Testis (tissue), 3 donors: ENCODE data around the gene SLC9A8. TPM values are rescaled to one million over a fixed set of nuclear protein-coding genes. Genes with fewer than 3 reads are reported as not detected.

Experiments
- DNase-seq: peaks from one replicate; pipeline ENCODE4 v3.0.0-alpha.2; 2019
- H3K27ac ChIP-seq, 2 donors: fragments of 200-600 bp; sonication (generic); one replicate each; pipeline ENCODE4 v1.5.1; 2019
- H3K27me3 ChIP-seq: fragments of 200-600 bp; sonication (generic); one replicate; pipeline ENCODE4 v1.5.1; 2019
- H3K36me3 ChIP-seq: fragments of 200-600 bp; sonication (generic); one replicate; pipeline ENCODE4 v1.5.1; 2017; ENCODE audit warnings: low read depth; ENCODE audit errors: missing control alignments
- H3K4me1 ChIP-seq: fragments of 200-600 bp; sonication (generic); one replicate; pipeline ENCODE4 v1.5.1; 2019
- H3K4me3 ChIP-seq, 2 donors: fragments of 200-600 bp; sonication (generic); one replicate each; pipeline ENCODE4 v1.5.1; 2017 to 2019
- H3K9me3 ChIP-seq: fragments of 200-600 bp; sonication (generic); one replicate; pipeline ENCODE4 v1.5.1; 2017
- CTCF ChIP-seq, 3 experiments: fragments of 450-650 bp in 2 of 3; fragments of 200-600 bp in 1 of 3; sonication (generic) in 1 of 3; IDR thresholded peaks; one replicate each; pipeline ENCODE4 v1.5.1; 2016 to 2019; ENCODE audit warnings: antibody characterized with exemption in 3 of 3, mild to moderate bottlenecking in 2 of 3, moderate library complexity in 1 of 3
- POLR2A ChIP-seq: fragments of 450-650 bp; IDR thresholded peaks from one replicate; pipeline ENCODE4 v1.6.1; 2017; ENCODE audit warnings: antibody characterized with exemption, mild to moderate bottlenecking, moderate library complexity
- WGBS, 2 donors: methylation state at CpG; one replicate each; pipeline ENCODE4 v1.1.5; 2018; 5-methylcytosine and 5-hydroxymethylcytosine counted together
- intact Hi-C: fragments of 100-400 bp; cut with DNase I; formaldehyde crosslinking; loops from one replicate; pipeline ENCODE4 v1.15.1; 2023; ENCODE audit warnings: low total_unique reads
- polyA plus RNA-seq: library from polyadenylated mRNA; stranded (reverse); fragments of 350-450 nt; fragmentation: Illumina TruSeq; extraction: RNeasy Lipid Tissue Mini Kit (QIAGEN cat#74804); gene quantifications from one replicate; pipeline ENCODE4 v1.2.3, GENCODE V29; 2014; ENCODE audit warnings: low read depth, low replicate concordance; ENCODE audit not compliant: insufficient read depth
- total RNA-seq, 2 donors: library from RNA; depleted of rRNA; stranded (reverse); fragments of >200 nt; gene quantifications; one replicate each; pipeline ENCODE4 v1.2.3, GENCODE V29; 2016

Gene SLC9A8
- total and polyA plus RNA-seq, 3 donors from 2014 or later = 21.3 to 33.0 (median 32.7) TPM

- Histone ChIP-seq H3K4me3 (no peak overlapping the region), H3K9me3 (no peaks in the 10 kb centered on the region), H3K27ac (peak overlapping the region in 1 of 2 donors; percentile 26), H3K36me3 (no peaks in the 10 kb centered on the region), H3K27me3 (no peaks in the 10 kb centered on the region), H3K4me1 (no peaks in the 10 kb centered on the region)
- 94 to 99% methylated on average over 3 of the region's 3 CpGs for WGBS, 2 donors
- TF ChIP-seq POLR2A = no peak
- no peak for TF ChIP-seq CTCF (IDR thresholded peaks at IDR 0.05)
- intact Hi-C loops = no loop called here
- DNase-seq = no peak
These were observed 7.1 kb downstream of the SLC9A8 start for GRCh38 chr20:49819702-49820101.

- H3K36me3 ChIP-seq = no peaks in the 10 kb centered on the region
- no peaks in the 10 kb centered on the region for H3K9me3 ChIP-seq
- intact Hi-C loops = no loop called here
These were observed 8.8 kb downstream of the SLC9A8 start for GRCh38 chr20:49821381-49821780.

GRCh38 chr20:49821870-49822331, 9.3 kb downstream of the SLC9A8 start:
- TF ChIP-seq POLR2A (no peak), CTCF (IDR thresholded peaks at IDR 0.05) (no peak)
- H3K36me3 ChIP-seq = no peaks in the 10 kb centered on the region
- 63 to 66% methylated on average over 2 of the region's 2 CpGs for WGBS, 2 donors
- H3K9me3 ChIP-seq = no peaks in the 10 kb centered on the region
- no peak for DNase-seq
- H3K4me1 ChIP-seq = peaks cover 12% of the 10 kb centered on the region
- intact Hi-C loops = no loop called here
- no peak overlapping the region for H3K4me3 ChIP-seq
- no peak overlapping the region for H3K27ac ChIP-seq
- no peaks in the 10 kb centered on the region for H3K27me3 ChIP-seq

More at GRCh38 chr20:49821381-49821780, 8.8 kb downstream of the SLC9A8 start:
- H3K4me1 ChIP-seq = peaks cover 11% of the 10 kb centered on the region
- no peak overlapping the region for H3K27ac ChIP-seq
- no peak for DNase-seq
- no peak overlapping the region for H3K4me3 ChIP-seq
- WGBS, 2 donors = 87 to 94% methylated on average over 2 of the region's 2 CpGs
- no peak for TF ChIP-seq CTCF (IDR thresholded peaks at IDR 0.05)
- no peak for TF ChIP-seq POLR2A
- H3K27me3 ChIP-seq = no peaks in the 10 kb centered on the region

GRCh38 chr20:49823152-49823847, 10.7 kb downstream of the SLC9A8 start:
- DNase-seq = no peak
- 52 to 56% methylated on average over 2 of the region's 2 CpGs for WGBS, 2 donors
- intact Hi-C loops = no loop called here
- H3K4me3 ChIP-seq = no peak overlapping the region
- no peak for TF ChIP-seq CTCF (IDR thresholded peaks at IDR 0.05)
- TF ChIP-seq POLR2A = no peak
- no peak overlapping the region for H3K27ac ChIP-seq
- no peaks in the 10 kb centered on the region for H3K9me3 ChIP-seq
- peaks cover 12% of the 10 kb centered on the region for H3K4me1 ChIP-seq
- H3K36me3 ChIP-seq = no peaks in the 10 kb centered on the region
- no peaks in the 10 kb centered on the region for H3K27me3 ChIP-seq

GRCh38 chr20:49824206-49824605, 11.6 kb downstream of the SLC9A8 start:
- H3K36me3 ChIP-seq = no peaks in the 10 kb centered on the region
- peaks cover 12% of the 10 kb centered on the region for H3K4me1 ChIP-seq
- TF ChIP-seq POLR2A (no peak), CTCF (IDR thresholded peaks at IDR 0.05) (no peak)
- H3K27me3 ChIP-seq = no peaks in the 10 kb centered on the region
- no peak for DNase-seq
- H3K9me3 ChIP-seq = no peaks in the 10 kb centered on the region
- intact Hi-C loops = no loop called here
- 93 to 98% methylated on average over 2 of the region's 2 CpGs for WGBS, 2 donors
- no peak overlapping the region for H3K4me3 ChIP-seq
- H3K27ac ChIP-seq = no peak overlapping the region
